IgD-negative memory B cell (primary cell): ENCODE measurements around the gene ENTR1. TPM values are rescaled to one million over a fixed set of nuclear protein-coding genes. Genes with fewer than 3 reads are reported as not detected.
A peak's percentile ranks its signal among the peaks of the same experiment; 100 is the strongest.
"Not testable (repeated sequence)": the region's sequence is repeated elsewhere in the genome, so short reads cannot be mapped to it uniquely, and the experiment has no call there.

ENCODE experiments used
- H3K27ac Mint-ChIP-seq, 3 donors: one replicate each; pipeline ENCODE4 v1.8.0; 2020 to 2022; ENCODE audit warnings: mild to moderate bottlenecking in 3 of 3, mixed read lengths in 3 of 3, moderate library complexity in 1 of 3
- H3K27me3 Mint-ChIP-seq: one replicate; pipeline ENCODE4 v1.8.0; 2021; ENCODE audit warnings: mixed read lengths
- H3K36me3 Mint-ChIP-seq: one replicate; pipeline ENCODE4 v1.8.0; 2020; ENCODE audit warnings: mild to moderate bottlenecking, mixed read lengths
- H3K4me1 Mint-ChIP-seq, 3 donors: one replicate each; pipeline ENCODE4 v1.8.0; 2020 to 2022; ENCODE audit warnings: mixed read lengths in 3 of 3, mild to moderate bottlenecking in 1 of 3
- H3K4me3 Mint-ChIP-seq, 4 donors: one replicate each; pipeline ENCODE4 v1.8.0; 2020 to 2022; ENCODE audit warnings: mild to moderate bottlenecking in 4 of 4, mixed read lengths in 4 of 4, moderate library complexity in 3 of 4
- H3K9me3 Mint-ChIP-seq, 3 donors: one replicate each; pipeline ENCODE4 v1.8.0; 2020 to 2021; ENCODE audit warnings: mixed read lengths in 3 of 3, mild to moderate bottlenecking in 1 of 3
- polyA plus RNA-seq: library from polyadenylated mRNA; unstranded; fragments of 300-500 nt; fragmentation: Illumina TruSeq; gene quantifications from one replicate; pipeline ENCODE4 v1.2.3, GENCODE V29; 2021

Gene ENTR1
- polyA plus RNA-seq, 1 donor from 2014 or later: 7.4 TPM

GRCh38 chr9:136432591-136432990 is 22.2 kb upstream of the ENTR1 start:
- H3K4me1 Mint-ChIP-seq: peaks cover 7 to 13% (median 10%) of the 10 kb centered on the region in 3 donors
- H3K4me3 Mint-ChIP-seq: no peak overlapping the region
- H3K36me3 Mint-ChIP-seq: no peaks in the 10 kb centered on the region
- no peak overlapping the region for H3K27ac Mint-ChIP-seq
- H3K9me3 Mint-ChIP-seq: no peaks in the 10 kb centered on the region
- no peaks in the 10 kb centered on the region for H3K27me3 Mint-ChIP-seq

- H3K9me3 Mint-ChIP-seq: no peaks in the 10 kb centered on the region
- peaks cover under 1% of the 10 kb centered on the region for H3K36me3 Mint-ChIP-seq
- no peak overlapping the region for H3K27ac Mint-ChIP-seq
- no peak overlapping the region for H3K4me3 Mint-ChIP-seq
- H3K4me1 Mint-ChIP-seq: peaks cover 3 to 6% (median 5%) of the 10 kb centered on the region in 3 donors
- no peaks in the 10 kb centered on the region for H3K27me3 Mint-ChIP-seq
These were observed 21.5 kb upstream of the ENTR1 start for GRCh38 chr9:136431782-136432350.

GRCh38 chr9:136430588-136431234 is 20.3 kb upstream of the ENTR1 start:
- no peak overlapping the region for H3K27ac Mint-ChIP-seq
- H3K4me3 Mint-ChIP-seq: no peak overlapping the region
- no peaks in the 10 kb centered on the region for H3K9me3 Mint-ChIP-seq
- H3K4me1 Mint-ChIP-seq: no peaks in the 10 kb centered on the region
- no peaks in the 10 kb centered on the region for H3K27me3 Mint-ChIP-seq
- H3K36me3 Mint-ChIP-seq: peaks cover 2% of the 10 kb centered on the region

GRCh38 chr9:136429683-136430491 is 19.5 kb upstream of the ENTR1 start:
- Mint-ChIP-seq H3K36me3 (peaks cover 2% of the 10 kb centered on the region), H3K27ac (no peak overlapping the region), H3K4me3 (no peak overlapping the region), H3K9me3 (no peaks in the 10 kb centered on the region), H3K4me1 (no peaks in the 10 kb centered on the region), H3K27me3 (no peaks in the 10 kb centered on the region)

GRCh38 chr9:136429075-136429628 is 18.7 kb upstream of the ENTR1 start:
- H3K36me3 Mint-ChIP-seq: peaks cover 2% of the 10 kb centered on the region
- no peak overlapping the region for H3K27ac Mint-ChIP-seq
- H3K9me3 Mint-ChIP-seq: no peaks in the 10 kb centered on the region
- H3K4me3 Mint-ChIP-seq: no peak overlapping the region
- no peaks in the 10 kb centered on the region for H3K4me1 Mint-ChIP-seq
- H3K27me3 Mint-ChIP-seq: no peaks in the 10 kb centered on the region

GRCh38 chr9:136426787-136427186 is 16.4 kb upstream of the ENTR1 start:
- no peaks in the 10 kb centered on the region for H3K9me3 Mint-ChIP-seq
- H3K36me3 Mint-ChIP-seq: peaks cover 5% of the 10 kb centered on the region
- H3K4me3 Mint-ChIP-seq: no peak overlapping the region
- H3K4me1 Mint-ChIP-seq: no peaks in the 10 kb centered on the region
- H3K27me3 Mint-ChIP-seq: no peaks in the 10 kb centered on the region
- H3K27ac Mint-ChIP-seq: peak overlapping the region in 1 of 3 donors; percentile 64

GRCh38 chr9:136425367-136425766 is 15.0 kb upstream of the ENTR1 start:
- H3K9me3 Mint-ChIP-seq, H3K27me3 Mint-ChIP-seq, H3K4me3 Mint-ChIP-seq, H3K4me1 Mint-ChIP-seq, H3K36me3 Mint-ChIP-seq: not testable (repeated sequence)
- H3K27ac Mint-ChIP-seq: peak overlapping the region in 1 of 3 donors; percentile 39

- no peak overlapping the region for H3K27ac Mint-ChIP-seq
- no peaks in the 10 kb centered on the region for H3K9me3 Mint-ChIP-seq
- H3K4me3 Mint-ChIP-seq: no peak overlapping the region
- no peaks in the 10 kb centered on the region for H3K4me1 Mint-ChIP-seq
- H3K36me3 Mint-ChIP-seq: peaks cover 5% of the 10 kb centered on the region
- no peaks in the 10 kb centered on the region for H3K27me3 Mint-ChIP-seq
These were observed 14.4 kb upstream of the ENTR1 start for GRCh38 chr9:136424750-136425362.

GRCh38 chr9:136423432-136424146 is 13.2 kb upstream of the ENTR1 start:
- no peaks in the 10 kb centered on the region for H3K27me3 Mint-ChIP-seq
- no peaks in the 10 kb centered on the region for H3K4me1 Mint-ChIP-seq
- peaks cover 5% of the 10 kb centered on the region for H3K36me3 Mint-ChIP-seq
- no peak overlapping the region for H3K4me3 Mint-ChIP-seq
- H3K27ac Mint-ChIP-seq: no peak overlapping the region
- no peaks in the 10 kb centered on the region for H3K9me3 Mint-ChIP-seq

GRCh38 chr9:136422876-136423275 is 12.5 kb upstream of the ENTR1 start:
- peaks cover 5% of the 10 kb centered on the region for H3K36me3 Mint-ChIP-seq
- H3K4me1 Mint-ChIP-seq: no peaks in the 10 kb centered on the region
- H3K27ac Mint-ChIP-seq: no peak overlapping the region
- H3K9me3 Mint-ChIP-seq: no peaks in the 10 kb centered on the region
- H3K27me3 Mint-ChIP-seq: no peaks in the 10 kb centered on the region
- no peak overlapping the region for H3K4me3 Mint-ChIP-seq

GRCh38 chr9:136421791-136422190 is 11.4 kb upstream of the ENTR1 start:
- no peaks in the 10 kb centered on the region for H3K27me3 Mint-ChIP-seq
- H3K36me3 Mint-ChIP-seq: peaks cover 3% of the 10 kb centered on the region

GRCh38 chr9:136419092-136419420 is 8.6 kb upstream of the ENTR1 start:
- Mint-ChIP-seq H3K9me3 (no peaks in the 10 kb centered on the region), H3K4me3 (no peak overlapping the region), H3K36me3 (peaks cover 2% of the 10 kb centered on the region), H3K27me3 (no peaks in the 10 kb centered on the region), H3K27ac (peak overlapping the region in 2 of 3 donors; percentile 74 to 77), H3K4me1 (no peaks in the 10 kb centered on the region)

More at GRCh38 chr9:136421791-136422190, 11.4 kb upstream of the ENTR1 start:
- Mint-ChIP-seq H3K27ac (no peak overlapping the region), H3K4me3 (no peak overlapping the region), H3K4me1 (no peaks in the 10 kb centered on the region), H3K9me3 (no peaks in the 10 kb centered on the region)

- no peaks in the 10 kb centered on the region for H3K9me3 Mint-ChIP-seq
- peaks cover 2% of the 10 kb centered on the region for H3K36me3 Mint-ChIP-seq
- peak overlapping the region in 2 of 3 donors; percentile 74 to 77 for H3K27ac Mint-ChIP-seq
- peaks cover 0 to 1% (median 0%) of the 10 kb centered on the region in 3 donors for H3K4me1 Mint-ChIP-seq
- H3K27me3 Mint-ChIP-seq: no peaks in the 10 kb centered on the region
- H3K4me3 Mint-ChIP-seq: peak overlapping the region in 1 of 4 donors; percentile 60
These were observed 8.0 kb upstream of the ENTR1 start for GRCh38 chr9:136418182-136419091.

GRCh38 chr9:136416914-136417313 is 6.5 kb upstream of the ENTR1 start:
- no peaks in the 10 kb centered on the region for H3K27me3 Mint-ChIP-seq
- peak overlapping the region in 1 of 4 donors; percentile 48 for H3K4me3 Mint-ChIP-seq
- peaks cover 1 to 3% (median 3%) of the 10 kb centered on the region in 3 donors for H3K4me1 Mint-ChIP-seq
- no peaks in the 10 kb centered on the region for H3K36me3 Mint-ChIP-seq
- no peaks in the 10 kb centered on the region for H3K9me3 Mint-ChIP-seq
- peak overlapping the region in 1 of 3 donors; percentile 67 for H3K27ac Mint-ChIP-seq
